Hypothalamus (tissue), 51 donors: ENCODE measurements around the gene PPIF.
"Not testable (repeated sequence)": the region's sequence is repeated elsewhere in the genome, so short reads cannot be mapped to it uniquely, and the experiment has no call there.

ENCODE experiments used
- DNase-seq, 51 donors: peaks; one replicate each; lab custom pipeline; 2025; lab: John Stamatoyannopoulos, UW

PPIF gene

GRCh38 chr10:79329529-79329928 lies 17.7 kb upstream of the PPIF start:
- DNase-seq, result no peak

- no peak for DNase-seq
These were observed 16.0 kb upstream of the PPIF start for GRCh38 chr10:79331226-79331625.

GRCh38 chr10:79331709-79332108 lies 15.6 kb upstream of the PPIF start:
- DNase-seq, result no peak

- DNase-seq, result not testable (repeated sequence)
These were observed 14.5 kb upstream of the PPIF start for GRCh38 chr10:79332610-79333315.

GRCh38 chr10:79333513-79333912 lies 13.8 kb upstream of the PPIF start:
- DNase-seq, result no peak

GRCh38 chr10:79334573-79334972 lies 12.7 kb upstream of the PPIF start:
- no peak for DNase-seq

- peak in 42 of 51 donors; percentile 33 to 91 (median 76) for DNase-seq
These were observed 12.2 kb upstream of the PPIF start for GRCh38 chr10:79335094-79335469.

GRCh38 chr10:79335470-79336235 lies 11.6 kb upstream of the PPIF start:
- DNase-seq, result peak in 50 of 51 donors; percentile 36 to 98 (median 88)

GRCh38 chr10:79336276-79336675 lies 11.0 kb upstream of the PPIF start:
- peak in 1 of 51 donors; percentile 48 for DNase-seq

GRCh38 chr10:79336739-79337138 lies 10.5 kb upstream of the PPIF start:
- DNase-seq, result no peak

GRCh38 chr10:79337783-79338469 lies 9.3 kb upstream of the PPIF start:
- DNase-seq, result not testable (repeated sequence)

GRCh38 chr10:79339266-79339665 lies 8.0 kb upstream of the PPIF start:
- no peak for DNase-seq

- DNase-seq, result no peak
These were observed 6.5 kb upstream of the PPIF start for GRCh38 chr10:79340646-79341244.

GRCh38 chr10:79342295-79342761 lies 4.9 kb upstream of the PPIF start:
- no peak for DNase-seq

- DNase-seq, result no peak
These were observed 4.3 kb upstream of the PPIF start for GRCh38 chr10:79342811-79343561.

GRCh38 chr10:79344502-79345195 lies 2.6 kb upstream of the PPIF start:
- no peak for DNase-seq

GRCh38 chr10:79345241-79346011 lies 1.8 kb upstream of the PPIF start:
- DNase-seq, result peak in 1 of 51 donors; percentile 14

GRCh38 chr10:79346012-79346340 lies 1.3 kb upstream of the PPIF start:
- DNase-seq, result no peak
